OCI-LY3 (cell line): ENCODE data around the gene HMCN1.

Experiments used
- CTCF ChIP-seq: fragments of 200-600, 300-600 bp; sonication (generic); IDR thresholded peaks from 2 replicates; pipeline ENCODE4 v1.5.1; 2014; ENCODE audit warnings: antibody characterized with exemption, low read length, low read depth
- EZH2phosphoT487 ChIP-seq: fragments of 200-600 bp; shearing (Covaris generic); IDR thresholded peaks from 2 replicates; pipeline ENCODE4 v1.6.1; 2018; ENCODE audit warnings: antibody characterized with exemption, mixed run types, low read depth

- no peak for TF ChIP-seq EZH2phosphoT487
- peak; percentile 48 for TF ChIP-seq CTCF
Measured at GRCh38 chr1:185733818-185734735, at the start of gene HMCN1.
